DMS53 (cell line): ENCODE measurements around the gene ATXN1.
"Not testable (repeated sequence)": the region's sequence is repeated elsewhere in the genome, so short reads cannot be mapped to it uniquely, and the experiment has no call there.

ENCODE experiments used
- DNase-seq: peaks from one replicate; lab custom pipeline; 2025; lab: John Stamatoyannopoulos, UW

The ATXN1 gene

GRCh38 chr6:16274885-16275589 is 486.2 kb downstream of the ATXN1 start:
- DNase-seq = no peak

- DNase-seq = no peak
Measured at GRCh38 chr6:16274483-16274882, 486.8 kb downstream of the ATXN1 start.

- DNase-seq = no peak
Measured at GRCh38 chr6:16273256-16273655, 488.0 kb downstream of the ATXN1 start.

GRCh38 chr6:16272201-16272600 is 489.1 kb downstream of the ATXN1 start:
- no peak for DNase-seq

- DNase-seq = no peak
Measured at GRCh38 chr6:16271428-16271827, 489.8 kb downstream of the ATXN1 start.

- DNase-seq = no peak
Measured at GRCh38 chr6:16270178-16270794, 491.0 kb downstream of the ATXN1 start.

GRCh38 chr6:16269442-16270070 is 491.7 kb downstream of the ATXN1 start:
- not testable (repeated sequence) for DNase-seq

- DNase-seq = no peak
Measured at GRCh38 chr6:16267428-16268263, 493.6 kb downstream of the ATXN1 start.

GRCh38 chr6:16265351-16266341 is 495.6 kb downstream of the ATXN1 start:
- no peak for DNase-seq

GRCh38 chr6:16264785-16265184 is 496.5 kb downstream of the ATXN1 start:
- DNase-seq = no peak

GRCh38 chr6:16263464-16264099 is 497.7 kb downstream of the ATXN1 start:
- not testable (repeated sequence) for DNase-seq

- DNase-seq = not testable (repeated sequence)
Measured at GRCh38 chr6:16262773-16263172, 498.5 kb downstream of the ATXN1 start.

GRCh38 chr6:16260602-16261001 is 500.7 kb downstream of the ATXN1 start:
- not testable (repeated sequence) for DNase-seq

GRCh38 chr6:16259604-16260003 is 501.7 kb downstream of the ATXN1 start:
- DNase-seq = not testable (repeated sequence)

GRCh38 chr6:16258709-16259075 is 502.6 kb downstream of the ATXN1 start:
- DNase-seq = no peak

- DNase-seq = peak; percentile 55
Measured at GRCh38 chr6:16257999-16258708, 503.1 kb downstream of the ATXN1 start.

GRCh38 chr6:16256781-16257180 is 504.5 kb downstream of the ATXN1 start:
- DNase-seq = peak; percentile 86

GRCh38 chr6:16254535-16254934 is 506.7 kb downstream of the ATXN1 start:
- no peak for DNase-seq

- DNase-seq = no peak
Measured at GRCh38 chr6:16253399-16254144, 507.7 kb downstream of the ATXN1 start.
